Pancreas (tissue), 10 donors: ENCODE results near the gene CACNA1C. TPM values are rescaled to one million over a fixed set of nuclear protein-coding genes. Genes with fewer than 3 reads are reported as not detected.

Experiments
- ATAC-seq, 4 donors: fragments of 200-7000 bp; cut with Tn5 transposase; one replicate each; pipeline versions ENCODE4 v1.8.0 to v1.9.1; 2020; ENCODE audit warnings: mild to moderate bottlenecking in 4 of 4, moderate library complexity in 4 of 4
- DNase-seq, 6 donors: peaks; one replicate each; pipeline ENCODE4 v3.0.0-alpha.2; 2020
- FAIRE-seq: peaks from 2 replicates; lab custom pipeline; 2012; peaks lifted over from hg19 to GRCh38; lab: Jason Lieb, UNC
- H3K27ac ChIP-seq, 4 donors: fragments of 200-600 bp; sonication (generic); 1 replicate in 3 of 4; 2 replicates in 1 of 4; pipeline versions ENCODE4 v1.5.0 to v1.8.0; 2020
- H3K27me3 ChIP-seq, 4 donors: fragments of 200-600 bp; one replicate each; pipeline ENCODE4 v1.8.0; 2021
- H3K36me3 ChIP-seq, 3 donors: fragments of 200-600 bp; sonication (generic) in 1 of 3; one replicate each; pipeline versions ENCODE4 v1.5.0 to v1.8.0; 2020 to 2021
- H3K4me1 ChIP-seq, 3 donors: fragments of 200-600 bp; one replicate each; pipeline ENCODE4 v1.8.0; 2021
- H3K4me3 ChIP-seq, 4 donors: fragments of 200-600 bp; sonication (generic) in 2 of 4; one replicate each; pipeline versions ENCODE4 v1.5.0 to v1.8.0; 2020 to 2021
- H3K9me3 ChIP-seq, 4 donors: fragments of 200-600 bp; one replicate each; pipeline ENCODE4 v1.8.0; 2021
- WGBS, 2 donors: extraction: QIAGEN DNeasy Blood & Tissue Kit; methylation state at CpG; one replicate each; pipeline ENCODE4 v1.1.7; 2013; 5-methylcytosine and 5-hydroxymethylcytosine counted together
- intact Hi-C, 3 donors: fragments of 100-400 bp; cut with DNase I; formaldehyde crosslinking; loops; one replicate each; pipeline versions ENCODE4 v1.11.1 to v1.14.2; 2022
- polyA plus RNA-seq, 2 donors: library from polyadenylated mRNA; stranded (reverse); fragments of 200-250 nt; gene quantifications; one replicate each; pipeline ENCODE4 v1.2.3, GENCODE V29; 2013
- total RNA-seq, 6 donors: library from RNA; stranded (reverse); fragmentation: NEBNext Ultra II Directional in 4 of 6; extraction: Animal tissue kit (Norgen Biotek cat#: 25700) in 4 of 6; gene quantifications; one replicate each; pipeline versions ENCODE4 v1.2.1 to v1.2.4, GENCODE V29; 2021 to 2023
- TF ChIP-seq, protein P1 (sequence below), 4 donors: fragments of 200-600 bp; sonication (generic) in 3 of 4; IDR thresholded peaks; one replicate each; pipeline versions ENCODE4 v1.5.0 to v1.8.0; 2021; ENCODE audit warnings: antibody characterized with exemption in 4 of 4
- donor health status: healthy with polysubstance abuse.
- donor health status: DM: no; HTN: no; CAD: no; lungs with moderate emphysema.
- donor health status: DM: no; HTN: no; CAD: no.
- donor health status: control.
- donor health status: control.
- donor health status: Bipolar disorder and iron deficiency.
- donor health status: DM: yes; HTN: yes; CAD: no.
- donor health status: DM: no; HTN: no; CAD: no.
- donor health status: DM: no; HTN: no; CAD: no.
- donor health status: DM: yes; HTN: yes; CAD: no.

CACNA1C gene
- total and polyA plus RNA-seq, 8 donors = 1.2 to 3.8 (median 2.3) TPM

DNA sequence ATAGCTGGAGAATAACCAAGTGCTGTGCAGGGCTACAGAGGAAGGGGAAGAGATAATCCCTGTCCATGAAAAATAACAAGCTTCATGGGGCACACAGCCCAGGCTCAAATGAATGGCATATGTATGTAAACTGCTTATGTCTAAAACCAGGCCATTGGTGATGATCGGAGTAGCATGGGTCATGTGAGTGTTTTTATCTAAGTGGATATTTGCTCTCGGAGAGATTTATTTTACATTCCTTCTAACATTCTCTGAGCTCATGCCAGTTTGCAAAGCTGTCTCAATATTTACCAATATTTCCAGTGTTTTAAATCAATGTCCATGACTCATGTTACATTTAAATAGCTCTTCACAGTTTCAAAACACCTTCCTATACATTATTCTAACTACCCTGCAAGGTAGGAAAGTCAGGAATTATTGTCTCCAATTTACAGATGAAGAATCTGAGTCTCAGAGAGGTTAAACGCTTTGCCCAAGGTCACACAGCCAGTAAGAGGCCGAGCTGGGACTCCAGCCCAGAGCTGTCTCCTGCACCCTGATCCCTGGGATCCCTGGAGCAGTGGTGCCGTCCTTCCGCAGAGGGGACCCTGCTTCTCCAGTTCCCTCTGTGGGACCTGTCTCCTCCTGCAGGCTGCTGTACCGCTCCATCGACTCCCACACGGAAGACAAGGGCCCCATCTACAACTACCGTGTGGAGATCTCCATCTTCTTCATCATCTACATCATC lies 555.3 kb downstream of the CACNA1C start:
- DNase-seq (no peak), ATAC-seq (peak in 3 of 4 donors; percentile 35 to 73 (median 55)), FAIRE-seq (no peak)
- Histone ChIP-seq H3K27ac (no peak overlapping the region), H3K4me1 (peaks cover 0 to 4% (median 0%) of the 10 kb centered on the region in 3 donors), H3K4me3 (no peak overlapping the region), H3K9me3 (no peaks in the 10 kb centered on the region), H3K27me3 (peaks cover 0 to 26% (median 0%) of the 10 kb centered on the region in 4 donors), H3K36me3 (no peaks in the 10 kb centered on the region)
- 43% methylated on average over 10 of the region's 10 CpGs for WGBS, 2 donors
- intact Hi-C loops = no loop called here
- TF ChIP-seq, protein P1, sequence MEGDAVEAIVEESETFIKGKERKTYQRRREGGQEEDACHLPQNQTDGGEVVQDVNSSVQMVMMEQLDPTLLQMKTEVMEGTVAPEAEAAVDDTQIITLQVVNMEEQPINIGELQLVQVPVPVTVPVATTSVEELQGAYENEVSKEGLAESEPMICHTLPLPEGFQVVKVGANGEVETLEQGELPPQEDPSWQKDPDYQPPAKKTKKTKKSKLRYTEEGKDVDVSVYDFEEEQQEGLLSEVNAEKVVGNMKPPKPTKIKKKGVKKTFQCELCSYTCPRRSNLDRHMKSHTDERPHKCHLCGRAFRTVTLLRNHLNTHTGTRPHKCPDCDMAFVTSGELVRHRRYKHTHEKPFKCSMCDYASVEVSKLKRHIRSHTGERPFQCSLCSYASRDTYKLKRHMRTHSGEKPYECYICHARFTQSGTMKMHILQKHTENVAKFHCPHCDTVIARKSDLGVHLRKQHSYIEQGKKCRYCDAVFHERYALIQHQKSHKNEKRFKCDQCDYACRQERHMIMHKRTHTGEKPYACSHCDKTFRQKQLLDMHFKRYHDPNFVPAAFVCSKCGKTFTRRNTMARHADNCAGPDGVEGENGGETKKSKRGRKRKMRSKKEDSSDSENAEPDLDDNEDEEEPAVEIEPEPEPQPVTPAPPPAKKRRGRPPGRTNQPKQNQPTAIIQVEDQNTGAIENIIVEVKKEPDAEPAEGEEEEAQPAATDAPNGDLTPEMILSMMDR (IDR thresholded peaks at IDR 0.05) = no peak

DNA sequence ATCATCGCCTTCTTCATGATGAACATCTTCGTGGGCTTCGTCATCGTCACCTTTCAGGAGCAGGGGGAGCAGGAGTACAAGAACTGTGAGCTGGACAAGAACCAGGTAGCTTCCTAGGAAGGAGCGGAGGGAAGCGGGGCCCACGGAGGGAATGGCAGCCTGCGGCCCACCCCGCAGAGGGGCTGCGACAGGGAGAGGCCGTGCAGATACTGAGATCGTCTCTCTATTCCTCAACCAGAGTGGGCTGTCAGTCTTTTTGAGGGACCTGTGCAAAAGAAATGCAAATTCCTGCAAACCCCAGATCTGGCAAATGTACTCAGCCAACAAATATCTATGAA lies 555.8 kb downstream of the CACNA1C start:
- DNase-seq = no peak
- Histone ChIP-seq H3K27me3 (peaks cover 0 to 30% (median 0%) of the 10 kb centered on the region in 4 donors), H3K9me3 (no peaks in the 10 kb centered on the region), H3K4me1 (peaks cover 0 to 4% (median 0%) of the 10 kb centered on the region in 3 donors), H3K36me3 (no peaks in the 10 kb centered on the region), H3K4me3 (no peak overlapping the region), H3K27ac (no peak overlapping the region)
- intact Hi-C loops = no loop called here
- ATAC-seq = no peak
- no peak for FAIRE-seq
- 69 to 83% methylated on average over 12 of the region's 12 CpGs for WGBS, 2 donors
- TF ChIP-seq, protein P1 (IDR thresholded peaks at IDR 0.05) = no peak

DNA sequence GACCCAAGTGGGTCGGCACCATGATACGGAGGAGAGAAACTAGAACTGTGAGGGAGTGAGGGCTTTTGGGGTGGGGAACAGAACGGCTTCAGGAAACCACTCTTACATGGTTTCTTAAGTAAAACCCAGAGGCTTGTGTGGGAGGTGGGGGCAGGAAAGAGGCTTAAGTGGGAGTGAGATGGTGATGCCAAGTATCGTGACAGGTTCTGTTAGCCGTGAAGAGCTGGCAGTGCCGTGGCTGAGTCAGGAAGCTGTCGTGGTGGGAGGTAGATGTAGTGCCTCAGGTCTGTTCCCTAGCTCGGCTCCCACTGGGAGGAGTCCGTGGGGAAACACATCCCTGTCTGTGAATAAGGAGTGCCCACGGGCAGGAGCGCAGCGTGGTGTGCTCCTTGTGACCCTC lies 556.2 kb downstream of the CACNA1C start:
- 54 to 75% methylated on average over 12 of the region's 12 CpGs for WGBS, 2 donors
- intact Hi-C loops = no loop called here

DNA sequence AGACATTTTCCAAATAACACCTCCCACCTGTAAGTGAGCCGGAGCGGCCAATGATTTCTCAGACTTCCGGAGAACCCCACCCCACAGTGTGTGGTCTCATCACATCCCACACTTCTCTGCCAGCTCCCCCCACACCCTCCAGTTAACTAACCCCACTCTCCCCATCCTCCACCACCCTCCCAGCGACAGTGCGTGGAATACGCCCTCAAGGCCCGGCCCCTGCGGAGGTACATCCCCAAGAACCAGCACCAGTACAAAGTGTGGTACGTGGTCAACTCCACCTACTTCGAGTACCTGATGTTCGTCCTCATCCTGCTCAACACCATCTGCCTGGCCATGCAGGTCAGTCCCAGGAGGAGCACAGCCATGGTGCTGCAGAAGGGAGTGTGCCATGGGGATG lies 557.6 kb downstream of the CACNA1C start:
- no peaks in the 10 kb centered on the region for H3K36me3 ChIP-seq
- no peaks in the 10 kb centered on the region for H3K9me3 ChIP-seq
- no peak for DNase-seq
- no peak for FAIRE-seq
- H3K27me3 ChIP-seq = peaks cover 0 to 27% (median 0%) of the 10 kb centered on the region in 4 donors
- no peak overlapping the region for H3K4me3 ChIP-seq
- ATAC-seq = no peak
- TF ChIP-seq, protein P1 (IDR thresholded peaks at IDR 0.05) = no peak
- intact Hi-C loops = no loop called here
- no peak overlapping the region for H3K27ac ChIP-seq
- 83 to 87% methylated on average over 11 of the region's 11 CpGs for WGBS, 2 donors
- peaks cover 0 to 4% (median 0%) of the 10 kb centered on the region in 3 donors for H3K4me1 ChIP-seq

More for the DNA sequence above, 556.2 kb downstream of the CACNA1C start:
- TF ChIP-seq, protein P1 (IDR thresholded peaks at IDR 0.05) = no peak
- H3K4me3 ChIP-seq = no peak overlapping the region
- peaks cover 0 to 4% (median 0%) of the 10 kb centered on the region in 3 donors for H3K4me1 ChIP-seq
- ATAC-seq = no peak
- FAIRE-seq = no peak
- H3K36me3 ChIP-seq = no peaks in the 10 kb centered on the region
- DNase-seq = no peak
- H3K27ac ChIP-seq = no peak overlapping the region
- H3K9me3 ChIP-seq = no peaks in the 10 kb centered on the region
- H3K27me3 ChIP-seq = peaks cover 0 to 34% (median 0%) of the 10 kb centered on the region in 4 donors
